GM18951 (cell line): Measurements from ENCODE around the gene WDPCP.
"Not testable (repeated sequence)": the region's sequence is repeated elsewhere in the genome, so short reads cannot be mapped to it uniquely, and the experiment has no call there.

Source experiments
- POLR2A ChIP-seq: IDR thresholded peaks from 4 replicates; pipeline ENCODE4 v1.6.1; 2011; ENCODE audit warnings: mild to moderate bottlenecking; ENCODE audit not compliant: insufficient read length, insufficient read depth; ENCODE audit errors: extremely low read depth
- in situ Hi-C: fragments of 300-500 bp; cut with MboI; formaldehyde crosslinking; loops from one replicate; pipeline ENCODE4 v1.12.0; 2022; ENCODE audit warnings: low sequenced_read_pairs, mixed read lengths, inconsistent platforms; ENCODE audit not compliant: unreplicated experiment

Gene WDPCP

DNA sequence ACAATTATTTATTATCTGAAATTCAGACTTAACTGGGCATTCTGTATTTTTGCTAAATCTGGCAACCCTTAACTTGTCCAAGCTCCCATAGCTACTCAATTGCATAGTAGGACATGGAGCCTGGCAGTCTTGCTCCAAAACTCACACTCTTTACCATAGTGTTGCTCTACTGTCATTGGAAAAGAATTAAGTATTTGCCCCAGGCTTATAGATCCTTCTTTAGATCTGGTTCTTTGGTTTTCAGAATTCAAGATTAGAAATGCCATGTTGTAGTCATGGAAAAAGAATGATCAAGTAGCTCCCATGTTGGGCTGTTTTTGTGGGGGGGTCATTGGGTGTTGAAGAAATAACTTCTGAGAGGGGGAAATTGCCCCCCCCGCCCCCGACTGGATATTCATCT, 240.9 kb downstream of the WDPCP start:
- no peak for TF ChIP-seq POLR2A
- in situ Hi-C loops: no loop called here

DNA sequence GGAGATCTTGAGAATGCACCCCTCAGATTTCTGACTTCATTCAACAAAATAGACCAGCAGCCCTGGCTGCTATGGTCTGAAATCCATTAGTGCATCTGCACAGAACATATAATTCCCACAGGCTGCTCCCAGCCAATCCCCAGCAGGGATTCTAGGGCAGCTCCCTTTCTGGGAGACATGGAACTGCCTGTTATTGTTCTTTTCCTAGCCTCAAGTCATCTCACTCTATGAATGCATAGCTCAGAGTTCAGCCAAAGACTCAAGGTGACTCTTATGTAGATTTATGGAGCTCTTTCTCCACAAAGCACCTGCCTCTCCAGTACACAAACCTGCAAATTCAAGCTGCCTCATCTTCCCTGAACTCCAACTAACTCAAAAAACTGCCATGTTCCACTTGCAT, 241.9 kb downstream of the WDPCP start:
- in situ Hi-C loops: no loop called here
- TF ChIP-seq POLR2A: no peak

DNA sequence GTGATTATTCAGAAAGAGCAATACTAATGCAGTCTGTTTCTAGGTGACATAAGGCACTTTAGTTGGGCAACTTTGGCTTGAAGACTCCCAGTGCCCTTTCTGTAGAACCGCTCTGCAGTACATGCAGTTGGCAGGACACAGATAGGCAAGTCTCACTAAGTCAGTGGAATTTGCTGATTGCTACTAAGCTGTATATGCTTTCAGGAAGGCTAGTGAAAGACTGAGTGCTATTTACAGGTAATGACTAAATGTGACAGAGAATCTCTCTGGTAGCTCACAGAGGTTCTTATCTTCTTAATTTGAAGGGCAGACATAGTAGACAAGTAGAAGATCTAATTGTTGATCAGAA, 243.0 kb downstream of the WDPCP start:
- in situ Hi-C loops: no loop called here
- no peak for TF ChIP-seq POLR2A

DNA sequence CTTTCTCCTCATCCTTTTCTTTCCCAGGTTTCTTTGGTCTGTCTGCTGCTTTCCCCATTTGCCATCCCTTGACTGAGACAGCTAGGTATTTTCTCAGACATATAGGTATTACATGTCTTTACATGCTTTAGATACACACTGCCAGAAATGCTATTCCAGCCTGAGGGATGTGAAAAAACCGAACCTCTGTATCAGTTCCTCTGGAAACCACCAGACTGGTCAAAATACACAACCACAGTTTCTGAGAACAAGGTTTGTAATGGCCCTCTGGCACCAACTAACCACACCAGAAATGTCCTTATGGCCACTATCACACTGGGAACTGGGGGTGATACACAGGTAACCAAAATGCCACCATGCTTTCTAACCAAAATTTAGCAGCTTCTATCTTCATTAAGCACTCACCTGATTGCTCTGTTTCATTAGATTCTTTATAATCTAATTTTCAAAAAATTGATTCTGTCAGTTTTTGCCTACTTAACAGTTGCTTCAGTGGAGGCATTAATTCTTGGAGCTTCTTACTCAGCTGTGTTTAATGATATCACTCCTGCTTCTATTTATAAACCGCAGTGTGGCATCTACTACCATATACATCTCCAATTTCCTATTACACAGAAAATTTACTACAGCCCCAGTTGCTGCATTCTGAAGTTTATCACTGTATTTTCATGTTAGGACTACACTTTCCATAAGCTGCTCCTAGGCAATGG, 243.5 kb downstream of the WDPCP start:
- in situ Hi-C loops: no loop called here
- no peak for TF ChIP-seq POLR2A

DNA sequence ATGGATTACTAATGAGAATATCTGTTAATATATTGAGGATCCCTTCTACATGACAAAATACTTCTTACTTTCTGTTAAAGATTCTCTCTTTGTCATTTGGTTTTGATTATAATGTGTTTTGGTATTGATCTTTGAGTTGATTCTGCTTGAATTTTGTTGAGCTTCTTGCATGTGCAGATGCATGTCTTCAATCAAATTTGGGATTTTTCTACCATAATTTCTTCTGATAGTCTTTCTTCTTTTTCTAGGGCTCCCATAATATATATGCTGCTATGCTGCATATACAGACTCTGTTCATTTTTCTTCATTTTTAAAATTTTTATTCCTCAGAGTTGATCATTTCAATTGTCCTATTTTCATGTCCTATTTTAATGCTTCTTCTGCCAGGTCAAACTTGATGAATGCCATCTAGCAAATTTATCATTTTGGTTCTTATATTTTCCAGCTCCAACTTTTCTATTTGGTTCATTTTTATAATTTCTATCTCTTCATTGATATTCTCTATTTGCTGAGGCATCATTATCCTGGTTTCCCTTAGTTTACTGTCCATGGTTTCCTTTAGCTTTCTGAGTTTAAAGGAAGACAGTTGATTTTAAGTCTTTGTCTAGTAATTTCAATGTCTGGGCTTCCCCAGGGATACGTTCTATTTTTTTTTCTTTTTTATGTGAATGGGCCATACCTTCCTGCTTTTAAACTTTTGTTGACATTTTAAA, 244.7 kb downstream of the WDPCP start:
- in situ Hi-C loops: no loop called here
- TF ChIP-seq POLR2A: no peak

DNA sequence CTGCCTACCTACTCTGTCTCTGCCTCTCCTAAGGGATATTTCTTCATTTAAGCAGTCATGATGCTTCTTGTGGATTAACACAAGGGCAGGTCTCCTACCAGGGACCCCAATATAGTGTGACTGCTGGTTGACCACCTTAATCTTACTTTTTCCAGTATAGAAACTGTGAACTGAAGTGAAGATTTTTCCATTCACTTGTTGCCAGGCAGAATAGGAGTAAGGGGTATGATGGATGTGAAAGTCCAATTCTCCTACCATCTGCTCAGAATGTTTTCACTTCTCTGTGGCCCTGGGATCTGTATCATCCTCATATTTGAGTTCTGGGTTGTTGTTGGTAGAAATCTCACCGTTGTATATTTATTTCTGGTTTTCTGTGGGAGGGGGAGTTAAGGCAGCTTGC, 247.8 kb downstream of the WDPCP start:
- no peak for TF ChIP-seq POLR2A
- in situ Hi-C loops: no loop called here

DNA sequence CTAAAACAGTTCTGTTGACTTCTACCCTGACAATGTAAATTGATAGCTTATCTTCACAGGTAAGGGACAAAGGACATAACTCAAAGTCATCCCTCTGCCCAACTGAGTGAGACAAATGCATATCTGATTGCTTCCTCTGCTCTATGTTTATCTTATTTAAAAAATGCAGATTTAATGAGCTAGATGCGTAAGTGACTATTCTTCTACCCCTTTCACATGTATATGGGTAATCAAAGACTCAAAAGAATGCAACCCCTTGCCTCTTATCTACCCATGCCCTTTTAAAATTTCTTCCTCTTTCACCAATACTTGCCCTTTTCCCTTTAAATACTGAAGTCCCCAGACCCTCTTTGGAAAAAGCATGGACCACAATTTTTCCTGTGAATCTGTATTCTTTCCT, 253.4 kb downstream of the WDPCP start:
- in situ Hi-C loops: no loop called here

DNA sequence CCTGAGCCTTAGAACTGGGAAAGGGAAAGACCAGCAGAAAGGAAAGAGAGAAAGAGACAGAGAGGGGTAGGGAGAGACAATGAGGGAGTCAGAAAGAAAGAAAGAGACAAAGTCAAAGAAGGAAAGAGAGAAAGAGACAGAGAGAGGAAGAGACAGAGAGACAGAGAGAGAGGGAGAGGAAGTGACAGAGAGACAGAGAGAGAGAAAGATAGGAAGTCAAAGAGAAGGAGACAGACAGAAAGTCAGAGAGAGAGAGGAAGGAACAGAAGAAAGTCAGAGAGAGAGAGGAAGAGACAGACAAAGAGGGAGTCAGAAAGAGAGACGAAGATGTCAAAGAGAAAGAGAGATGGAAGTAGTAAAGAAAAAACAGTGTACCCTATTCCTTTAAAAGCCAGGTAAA, 261.8 kb downstream of the WDPCP start:
- in situ Hi-C loops: no loop called here

More for the DNA sequence above, 253.4 kb downstream of the WDPCP start:
- TF ChIP-seq POLR2A: no peak

DNA sequence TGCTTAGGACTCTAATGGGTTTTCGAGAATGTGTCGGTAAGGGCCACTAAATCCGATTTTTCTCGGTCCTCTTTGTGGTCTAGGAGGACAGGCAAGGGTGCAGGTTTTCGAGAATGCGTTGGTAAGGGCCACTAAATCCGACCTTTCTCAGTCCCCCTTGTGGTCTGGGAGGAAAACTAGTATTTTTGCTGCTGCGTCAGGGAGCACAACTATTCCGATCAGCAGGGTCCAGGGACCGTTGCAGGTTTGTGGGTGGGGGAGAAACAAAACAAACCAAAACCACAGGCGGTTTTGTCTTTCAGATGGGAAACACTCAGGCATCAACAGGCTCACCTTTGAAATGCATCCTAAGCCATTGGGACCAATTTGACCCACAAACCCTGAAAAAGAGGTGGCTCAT, 264.6 kb downstream of the WDPCP start:
- in situ Hi-C loops: not testable (repeated sequence)

More for the DNA sequence above, 261.8 kb downstream of the WDPCP start:
- no peak for TF ChIP-seq POLR2A

DNA sequence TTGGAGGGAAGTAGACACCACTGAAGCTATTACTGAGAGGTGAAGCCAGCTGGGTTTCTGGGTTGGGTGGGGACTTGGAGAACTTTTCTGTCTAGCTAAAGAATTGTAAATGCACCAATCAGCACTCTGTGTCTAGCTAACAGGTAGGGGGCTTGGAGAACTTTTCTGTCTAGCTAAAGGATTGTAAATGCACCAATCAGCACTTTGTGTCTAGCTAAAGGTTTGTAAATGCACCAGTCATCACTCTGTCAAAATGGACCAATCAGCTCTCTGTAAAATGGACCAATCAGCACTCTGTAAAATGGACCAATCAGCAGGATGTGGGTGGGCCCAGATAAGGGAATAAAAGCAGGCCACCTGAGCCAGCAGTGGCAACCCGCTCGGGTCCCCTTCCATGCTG, 266.3 kb downstream of the WDPCP start:
- in situ Hi-C loops: not testable (repeated sequence)

DNA sequence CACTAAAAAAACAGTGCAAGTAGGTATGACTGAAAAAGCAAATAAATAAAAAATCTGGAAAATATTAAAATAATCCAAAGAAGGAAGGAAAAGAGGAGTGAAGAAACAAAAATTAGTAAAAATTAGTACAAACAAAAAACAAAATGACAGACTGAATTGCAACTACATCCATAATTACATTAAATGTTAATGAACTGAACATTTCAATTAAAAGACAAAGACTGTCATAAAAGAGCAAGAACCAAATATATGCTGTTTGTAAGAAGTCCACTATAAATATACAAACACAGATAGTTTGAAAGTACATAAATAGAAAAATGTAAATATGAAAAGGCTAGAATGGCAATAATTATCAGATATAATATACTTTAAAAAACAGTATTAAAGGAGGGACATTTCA, 267.6 kb downstream of the WDPCP start:
- in situ Hi-C loops: no loop called here

DNA sequence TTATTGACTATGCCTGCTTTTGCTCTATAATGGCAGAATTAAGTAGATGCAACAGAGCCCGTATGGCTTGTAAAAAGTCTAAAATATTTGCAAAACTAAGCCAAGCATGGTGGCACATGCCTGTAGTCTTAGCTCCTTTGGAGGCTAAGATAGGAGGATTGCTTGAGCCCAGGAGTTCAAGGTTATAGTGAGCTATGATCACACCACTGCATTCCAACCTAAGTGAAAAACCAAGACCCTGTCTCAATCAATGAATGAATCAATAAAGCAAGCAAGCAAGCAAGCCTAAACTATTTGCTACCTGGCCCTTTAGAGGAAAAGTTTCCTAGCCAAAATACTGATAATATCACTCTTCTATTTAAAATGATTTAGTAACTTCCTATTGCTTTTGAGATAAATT, 277.7 kb downstream of the WDPCP start:
- TF ChIP-seq POLR2A: no peak
- in situ Hi-C loops: no loop called here

More for the DNA sequence above, 267.6 kb downstream of the WDPCP start:
- TF ChIP-seq POLR2A: no peak

DNA sequence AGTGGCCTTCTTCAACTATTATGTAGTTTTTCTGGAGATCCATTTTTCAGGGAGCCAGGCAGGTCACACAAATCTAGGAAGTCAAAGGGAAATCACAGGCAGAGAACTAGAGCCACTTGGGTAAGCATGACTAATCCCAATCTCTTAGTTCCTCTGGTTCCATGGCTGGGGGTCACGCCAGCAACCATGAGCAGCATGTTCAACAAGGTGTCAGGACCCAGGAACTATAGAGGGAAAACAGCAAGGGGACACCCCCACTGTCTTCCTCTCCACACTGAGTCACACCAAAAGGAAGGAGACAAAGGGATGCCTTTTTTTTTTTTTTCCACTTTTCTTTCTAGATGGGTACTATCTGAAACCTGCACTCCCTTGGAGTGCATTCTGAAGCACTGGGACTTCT, 286.8 kb downstream of the WDPCP start:
- TF ChIP-seq POLR2A: no peak
- in situ Hi-C loops: no loop called here

DNA sequence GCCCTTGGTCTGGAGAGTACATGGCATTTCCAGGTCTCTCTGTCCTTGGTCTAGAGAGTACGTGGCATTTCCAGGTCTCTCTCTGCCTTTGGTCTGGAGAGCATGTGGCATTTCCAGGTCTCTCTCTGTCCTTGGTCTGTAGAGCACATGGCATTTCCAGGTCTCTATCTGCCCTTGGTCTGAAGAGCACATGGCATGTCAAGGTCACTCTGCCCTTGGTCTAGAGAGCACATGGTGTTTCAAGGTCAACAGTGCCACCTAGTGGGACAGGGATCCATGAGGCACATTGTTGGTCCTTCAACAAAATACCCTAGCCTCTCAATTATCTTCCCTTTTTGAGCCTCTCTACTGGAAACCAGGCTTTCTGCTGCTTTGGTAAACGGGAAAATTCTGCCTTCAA, 287.4 kb downstream of the WDPCP start:
- no peak for TF ChIP-seq POLR2A
- in situ Hi-C loops: no loop called here
